ENCODE data around the gene NEB.
"Not testable (repeated sequence)": the region's sequence is repeated elsewhere in the genome, so short reads cannot be mapped to it uniquely, and the experiment has no call there.

Gene NEB

GRCh38 chr2:151644580-151644979, 89.7 kb downstream of the NEB start:
- DNase-seq, result no peak

- not testable (repeated sequence) for DNase-seq
Measured at GRCh38 chr2:151641895-151642294, 92.4 kb downstream of the NEB start.

DNA sequence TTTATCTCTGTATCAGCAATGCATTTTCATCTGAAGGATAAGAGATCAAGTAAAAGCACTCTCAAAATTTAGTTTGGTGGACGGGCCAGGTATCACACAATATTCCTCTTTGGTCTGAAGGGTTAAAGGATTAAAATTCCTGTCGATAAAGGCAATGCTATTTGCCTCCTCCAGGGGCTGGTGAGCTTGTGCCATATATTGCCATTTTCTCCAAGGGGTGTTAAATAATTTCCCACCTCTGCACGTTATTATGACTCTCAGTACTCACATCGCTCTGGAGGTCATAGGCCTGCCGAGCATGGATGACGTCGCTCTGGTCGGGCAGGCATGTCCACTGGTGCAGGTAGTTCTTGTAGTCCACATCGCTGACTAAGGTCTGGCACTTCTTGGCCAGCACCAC, 94.2 kb downstream of the NEB start:
- DNase-seq, result no peak

GRCh38 chr2:151638990-151639389, 95.3 kb downstream of the NEB start:
- no peak for DNase-seq

DNA sequence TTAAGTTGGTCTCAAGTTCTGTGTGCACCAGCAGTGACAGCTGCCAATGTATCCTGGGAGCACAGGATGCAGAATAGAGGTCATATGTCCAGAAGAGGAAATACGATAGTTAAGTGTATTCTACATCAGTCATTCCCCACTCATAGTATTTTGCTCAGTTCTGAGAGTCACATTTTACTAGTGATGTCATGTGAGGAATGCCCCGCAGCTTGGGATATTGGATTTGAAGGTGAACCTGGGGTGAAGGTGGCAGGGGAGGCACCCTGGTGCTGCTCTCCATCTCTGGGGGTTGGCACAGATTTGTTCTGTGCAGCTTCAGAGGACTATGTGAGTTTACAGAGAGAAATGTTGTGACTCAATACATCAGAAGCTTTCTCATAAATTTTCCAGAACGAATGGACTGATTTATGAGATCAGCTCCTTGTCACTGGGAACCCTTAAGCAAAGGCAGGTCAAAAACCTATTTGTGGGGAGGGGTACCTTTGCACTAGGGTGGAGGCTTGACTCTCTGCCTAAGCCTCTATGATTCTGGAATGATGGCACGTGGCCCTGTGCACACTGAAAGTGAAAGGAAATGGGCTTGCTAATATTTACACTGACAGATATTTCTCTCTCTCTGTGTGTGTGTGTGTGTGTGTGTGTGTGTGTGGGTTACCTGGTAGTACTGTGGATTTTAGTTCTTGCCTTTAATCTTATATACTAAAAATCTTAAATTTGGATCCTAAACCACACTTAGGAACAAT, 95.9 kb downstream of the NEB start:
- peak; percentile 48 for DNase-seq

DNA sequence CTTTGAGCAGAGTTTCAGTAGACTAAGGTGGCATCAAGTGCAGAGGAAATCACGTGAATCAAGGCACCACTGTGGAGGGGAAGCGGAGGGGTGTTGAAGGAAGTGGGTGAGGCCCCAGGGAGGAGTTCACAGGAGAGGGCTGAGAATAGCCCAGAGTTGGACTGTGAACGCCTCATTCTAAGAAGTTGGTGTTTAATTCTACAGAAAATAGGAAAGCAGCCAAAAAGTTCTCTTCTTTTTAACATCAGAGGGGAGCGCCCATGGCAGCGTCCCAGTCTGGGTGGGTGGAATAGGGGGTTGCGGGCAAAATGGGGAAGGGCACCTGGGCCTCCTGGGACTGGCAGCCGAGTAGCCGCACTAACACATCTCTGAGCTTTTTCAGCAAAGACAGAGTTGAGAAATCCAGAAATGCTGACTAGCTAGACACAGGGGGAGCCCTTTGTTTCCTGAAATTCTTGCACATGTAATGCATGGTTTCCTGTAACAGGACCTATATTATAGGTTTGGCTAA, 97.0 kb downstream of the NEB start:
- DNase-seq, result peak; percentile 66

DNA sequence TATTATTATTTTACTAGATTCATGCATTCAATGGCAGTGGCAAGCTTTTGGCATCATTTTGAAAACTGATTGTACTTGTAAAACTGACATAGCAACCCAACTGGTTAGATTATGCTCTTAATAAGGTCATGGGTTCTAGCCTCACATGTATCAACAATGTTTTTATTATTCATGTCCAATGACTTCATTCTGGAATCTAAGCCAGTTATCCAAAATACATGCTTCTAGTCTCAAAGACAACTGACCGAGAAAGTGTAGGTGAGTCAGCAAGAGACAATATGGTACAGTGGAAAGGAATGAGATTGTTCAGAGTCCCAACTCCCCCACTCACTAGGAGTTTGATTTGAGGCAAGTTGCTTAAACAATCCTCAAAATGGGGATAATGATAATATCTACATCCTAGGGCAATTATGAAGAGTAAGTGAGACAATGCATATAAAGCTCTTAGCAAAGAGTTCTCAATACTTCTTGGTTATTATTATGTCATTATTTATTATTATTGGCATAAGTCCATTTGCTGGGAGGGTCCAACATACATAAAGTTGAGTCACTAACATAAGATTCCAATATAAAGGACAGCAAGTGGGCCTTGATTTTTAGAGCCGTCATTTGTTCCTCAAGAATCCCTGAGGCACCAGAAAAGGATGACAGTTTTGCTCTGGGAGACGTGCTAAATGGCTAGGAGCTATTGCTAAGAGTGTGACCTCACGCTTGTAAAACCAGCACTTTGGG, 99.4 kb downstream of the NEB start:
- DNase-seq, result no peak

DNA sequence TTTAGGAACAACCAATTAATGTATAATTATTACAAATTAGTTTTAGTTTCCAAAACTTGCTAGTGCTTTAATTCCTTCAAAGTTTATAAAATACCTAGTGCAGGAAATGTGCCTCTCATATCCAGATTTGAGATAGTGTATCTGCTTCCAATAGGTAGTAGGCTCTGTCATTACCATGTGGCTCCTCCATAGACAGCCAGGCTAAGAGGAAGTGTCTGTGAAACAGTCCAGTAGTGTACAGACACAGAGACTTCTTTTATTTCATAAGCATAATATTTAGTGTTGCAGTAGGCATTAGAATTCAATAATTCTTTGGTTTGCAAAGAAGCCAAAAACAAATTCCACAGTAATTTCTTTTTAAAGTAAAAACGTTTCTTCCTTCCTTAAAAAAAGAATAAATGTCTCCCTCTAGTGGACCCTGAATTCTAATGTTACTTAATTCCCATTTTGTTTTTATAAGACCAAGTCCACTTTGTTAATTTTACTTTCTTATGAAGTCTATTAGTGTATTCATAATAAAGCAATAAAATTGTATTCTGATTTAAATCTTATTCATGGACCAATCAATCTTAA, 101.2 kb downstream of the NEB start:
- no peak for DNase-seq

DNA sequence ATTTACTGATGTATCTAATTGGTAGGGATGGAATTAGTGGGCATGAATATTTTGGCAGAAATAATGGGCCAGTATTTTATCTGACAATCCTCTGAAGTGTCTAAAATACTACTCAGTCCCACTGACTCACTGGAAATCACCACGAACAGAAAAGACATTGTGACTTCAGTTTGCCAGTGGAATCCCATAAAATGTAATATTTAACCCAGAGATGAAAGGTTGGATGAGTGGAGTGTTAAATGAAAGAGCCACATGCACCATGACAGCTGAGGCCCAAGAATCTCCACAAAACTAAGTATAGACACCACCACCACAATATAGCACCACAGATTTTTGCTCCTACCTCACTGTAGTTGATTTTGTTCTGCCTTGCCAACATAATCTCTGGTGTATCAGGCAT, 103.9 kb downstream of the NEB start:
- DNase-seq, result no peak

DNA sequence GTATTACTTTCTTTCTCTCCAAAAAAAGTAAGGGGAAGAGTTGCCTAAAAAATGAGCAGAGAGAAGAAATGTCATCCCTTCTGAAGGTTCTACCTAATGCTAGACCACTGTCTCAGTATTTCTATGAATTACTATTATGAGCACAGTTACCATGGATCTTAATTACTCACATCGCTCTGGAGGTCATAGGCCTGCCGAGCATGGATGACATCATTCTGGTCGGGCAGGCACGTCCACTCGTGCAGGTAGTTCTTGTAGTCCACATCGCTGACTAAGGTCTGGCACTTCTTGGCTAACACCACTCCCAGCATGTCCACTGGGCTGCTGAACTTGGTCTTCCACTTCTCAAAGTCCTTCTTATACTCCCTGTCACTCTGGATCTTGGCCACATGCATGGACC, 106.9 kb downstream of the NEB start:
- DNase-seq, result no peak

GRCh38 chr2:151624271-151624670, 110.0 kb downstream of the NEB start:
- no peak for DNase-seq

- no peak for DNase-seq
Measured at GRCh38 chr2:151623631-151624030, 110.6 kb downstream of the NEB start.

DNA sequence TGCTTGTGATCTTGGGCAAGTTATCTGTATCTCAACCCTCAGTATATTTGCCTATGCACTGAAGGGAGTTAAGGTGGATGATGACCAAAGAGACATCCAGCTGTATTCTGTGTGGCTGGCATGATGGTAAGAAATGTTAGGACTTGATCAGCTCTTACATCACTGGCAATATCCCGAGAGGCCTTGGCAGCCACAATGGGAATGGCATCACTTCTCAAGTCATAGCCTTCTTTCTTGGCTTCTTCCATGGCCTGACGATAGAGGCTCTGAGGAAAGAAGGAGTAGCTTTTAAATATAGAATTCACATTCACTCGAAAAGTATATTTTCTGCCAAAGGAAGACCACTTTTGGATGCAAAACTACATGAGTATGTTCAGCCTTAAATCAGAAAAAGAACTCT, 113.5 kb downstream of the NEB start:
- no peak for DNase-seq

- no peak for DNase-seq
Measured at GRCh38 chr2:151619337-151619989, 114.8 kb downstream of the NEB start.

- DNase-seq, result no peak
Measured at GRCh38 chr2:151616760-151617339, 117.4 kb downstream of the NEB start.

GRCh38 chr2:151614606-151615306, 119.5 kb downstream of the NEB start:
- DNase-seq, result no peak

- no peak for DNase-seq
Measured at GRCh38 chr2:151614159-151614558, 120.1 kb downstream of the NEB start.

DNA sequence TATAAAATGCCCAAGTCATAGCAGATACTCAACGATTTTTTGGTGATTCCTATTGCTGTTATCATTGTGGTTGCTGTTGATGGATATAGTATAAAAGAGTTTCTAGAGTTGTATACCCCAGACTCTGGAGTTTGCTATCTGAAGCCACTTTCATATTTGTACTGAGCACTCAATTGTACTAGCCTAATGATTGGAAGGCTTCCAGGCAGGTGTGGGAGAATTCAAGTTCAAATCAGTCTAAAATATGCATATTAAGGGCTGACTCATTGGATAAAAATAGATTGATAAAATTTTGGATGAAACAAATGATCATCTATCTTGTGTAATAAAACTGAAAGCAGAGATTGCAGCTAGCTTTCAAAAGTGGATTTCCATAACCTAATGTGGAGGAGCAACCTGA, 122.9 kb downstream of the NEB start:
- no peak for DNase-seq

DNA sequence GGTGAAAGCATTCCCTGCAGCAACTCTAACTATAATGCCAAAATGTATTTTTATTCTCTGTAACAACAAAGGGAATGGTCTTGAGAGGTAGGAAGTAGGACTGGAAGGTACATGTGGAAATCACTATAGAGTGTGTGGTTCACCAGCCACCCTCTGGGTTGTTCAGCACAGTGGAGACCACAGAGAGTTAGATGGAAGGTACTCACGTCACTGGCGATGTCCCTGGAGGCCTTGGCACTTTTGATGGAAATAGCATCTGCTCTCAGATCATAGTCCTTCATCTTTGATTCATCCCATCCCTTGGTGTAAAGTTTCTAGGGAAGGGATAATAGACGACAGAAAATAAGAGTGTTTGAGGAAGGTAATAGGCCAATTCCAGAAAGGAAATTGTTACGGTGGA, 124.0 kb downstream of the NEB start:
- DNase-seq, result no peak

GRCh38 chr2:151609705-151610104, 124.6 kb downstream of the NEB start:
- DNase-seq, result no peak

DNA sequence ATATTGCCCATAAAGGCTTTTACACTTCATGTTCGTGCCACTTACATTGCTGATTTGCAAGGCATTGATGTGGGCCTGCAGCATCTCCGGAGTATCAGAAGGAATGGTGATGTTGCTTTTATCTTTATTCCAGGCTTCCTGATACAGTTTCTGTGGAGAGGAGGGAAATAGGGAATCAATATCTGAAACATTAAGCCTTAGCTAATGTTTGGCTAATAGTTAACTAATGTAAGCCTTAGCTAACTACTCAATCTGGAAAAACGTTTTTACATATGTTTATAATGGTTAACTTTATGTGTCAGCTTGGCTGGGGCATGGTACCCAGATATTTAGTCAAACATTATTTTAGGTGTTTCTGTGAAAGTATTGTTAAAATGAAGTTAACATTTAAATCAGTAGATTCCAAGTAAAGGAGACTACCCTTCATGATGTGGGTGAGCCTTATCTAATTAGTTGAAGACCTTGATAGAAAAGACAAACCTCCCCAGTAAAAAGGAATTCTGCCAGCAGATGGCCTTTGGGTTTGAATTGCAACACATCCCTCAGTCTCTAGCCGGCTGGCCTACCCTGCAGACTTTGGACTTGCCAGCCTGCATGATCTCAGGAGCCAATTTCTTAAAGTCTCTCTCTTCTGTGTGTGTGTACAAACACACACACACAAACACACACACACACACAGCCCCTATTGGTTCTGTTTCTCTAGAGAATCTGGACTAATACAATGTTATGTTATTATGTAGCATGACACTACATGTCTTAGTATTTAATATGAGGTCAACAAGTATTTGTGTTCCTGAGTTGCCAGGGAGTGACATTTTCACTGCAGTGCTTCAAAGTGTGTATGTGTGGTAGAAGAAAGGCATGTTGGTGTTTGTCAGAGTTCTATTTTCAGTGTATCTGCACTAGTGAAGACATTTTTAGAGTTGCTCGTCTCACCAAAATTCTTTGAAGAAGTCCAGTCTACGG, 126.5 kb downstream of the NEB start:
- not testable (repeated sequence) for DNase-seq
